ENCODE data around the gene INPP5F.

INPP5F gene, protein sequence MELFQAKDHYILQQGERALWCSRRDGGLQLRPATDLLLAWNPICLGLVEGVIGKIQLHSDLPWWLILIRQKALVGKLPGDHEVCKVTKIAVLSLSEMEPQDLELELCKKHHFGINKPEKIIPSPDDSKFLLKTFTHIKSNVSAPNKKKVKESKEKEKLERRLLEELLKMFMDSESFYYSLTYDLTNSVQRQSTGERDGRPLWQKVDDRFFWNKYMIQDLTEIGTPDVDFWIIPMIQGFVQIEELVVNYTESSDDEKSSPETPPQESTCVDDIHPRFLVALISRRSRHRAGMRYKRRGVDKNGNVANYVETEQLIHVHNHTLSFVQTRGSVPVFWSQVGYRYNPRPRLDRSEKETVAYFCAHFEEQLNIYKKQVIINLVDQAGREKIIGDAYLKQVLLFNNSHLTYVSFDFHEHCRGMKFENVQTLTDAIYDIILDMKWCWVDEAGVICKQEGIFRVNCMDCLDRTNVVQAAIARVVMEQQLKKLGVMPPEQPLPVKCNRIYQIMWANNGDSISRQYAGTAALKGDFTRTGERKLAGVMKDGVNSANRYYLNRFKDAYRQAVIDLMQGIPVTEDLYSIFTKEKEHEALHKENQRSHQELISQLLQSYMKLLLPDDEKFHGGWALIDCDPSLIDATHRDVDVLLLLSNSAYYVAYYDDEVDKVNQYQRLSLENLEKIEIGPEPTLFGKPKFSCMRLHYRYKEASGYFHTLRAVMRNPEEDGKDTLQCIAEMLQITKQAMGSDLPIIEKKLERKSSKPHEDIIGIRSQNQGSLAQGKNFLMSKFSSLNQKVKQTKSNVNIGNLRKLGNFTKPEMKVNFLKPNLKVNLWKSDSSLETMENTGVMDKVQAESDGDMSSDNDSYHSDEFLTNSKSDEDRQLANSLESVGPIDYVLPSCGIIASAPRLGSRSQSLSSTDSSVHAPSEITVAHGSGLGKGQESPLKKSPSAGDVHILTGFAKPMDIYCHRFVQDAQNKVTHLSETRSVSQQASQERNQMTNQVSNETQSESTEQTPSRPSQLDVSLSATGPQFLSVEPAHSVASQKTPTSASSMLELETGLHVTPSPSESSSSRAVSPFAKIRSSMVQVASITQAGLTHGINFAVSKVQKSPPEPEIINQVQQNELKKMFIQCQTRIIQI

DNA sequence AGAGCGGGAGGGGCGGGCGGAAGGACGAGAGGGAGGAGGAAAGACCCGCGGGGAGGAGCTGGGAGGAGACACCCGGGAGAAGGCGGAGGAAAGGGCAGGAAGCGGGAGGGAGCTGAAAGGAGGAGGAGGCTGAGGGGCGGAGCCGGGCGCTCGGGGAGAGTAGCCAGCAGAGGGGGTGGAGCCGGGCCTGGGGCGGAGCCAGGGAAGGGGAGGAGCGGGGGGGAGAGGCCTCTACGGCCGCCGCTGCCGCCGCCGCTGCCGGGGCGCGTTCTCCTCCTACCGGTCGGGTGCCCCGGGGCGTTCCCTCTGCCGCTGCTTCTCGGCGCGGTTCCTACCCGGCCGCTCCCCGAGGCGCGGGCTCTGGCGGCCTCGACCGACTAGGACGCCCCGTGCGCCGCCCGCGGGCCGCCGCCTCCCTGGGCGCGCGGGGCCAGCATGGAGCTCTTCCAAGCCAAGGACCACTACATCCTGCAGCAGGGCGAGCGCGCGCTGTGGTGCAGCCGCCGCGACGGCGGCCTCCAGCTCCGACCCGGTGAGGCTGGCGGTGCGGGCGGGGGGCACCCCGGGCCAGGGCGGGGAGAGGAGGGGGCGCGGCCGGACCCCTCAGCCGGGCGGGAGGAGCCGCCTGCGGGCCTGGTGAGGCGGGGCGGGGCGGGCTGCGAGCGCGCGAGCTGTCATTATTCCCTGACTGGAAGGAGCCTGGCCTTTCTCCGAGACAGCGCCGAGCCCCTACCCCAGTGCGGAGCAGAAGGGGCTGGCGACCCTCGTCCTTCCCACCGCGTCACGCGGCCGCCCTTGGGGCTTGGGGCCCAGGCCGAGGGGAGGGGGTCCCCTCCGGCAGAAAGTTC is at the start of gene INPP5F:
TSS of gene INPP5F (plus strand) at position 223 of the 848 bp plus-strand sequence. CDS start at position 436, 213 bp downstream.
- H3K4me3 ChIP-seq (ENCODE audit: low read depth, low read length), result peak within 1 kb of the TSS; percentile 69
- TF ChIP-seq, protein P1, sequence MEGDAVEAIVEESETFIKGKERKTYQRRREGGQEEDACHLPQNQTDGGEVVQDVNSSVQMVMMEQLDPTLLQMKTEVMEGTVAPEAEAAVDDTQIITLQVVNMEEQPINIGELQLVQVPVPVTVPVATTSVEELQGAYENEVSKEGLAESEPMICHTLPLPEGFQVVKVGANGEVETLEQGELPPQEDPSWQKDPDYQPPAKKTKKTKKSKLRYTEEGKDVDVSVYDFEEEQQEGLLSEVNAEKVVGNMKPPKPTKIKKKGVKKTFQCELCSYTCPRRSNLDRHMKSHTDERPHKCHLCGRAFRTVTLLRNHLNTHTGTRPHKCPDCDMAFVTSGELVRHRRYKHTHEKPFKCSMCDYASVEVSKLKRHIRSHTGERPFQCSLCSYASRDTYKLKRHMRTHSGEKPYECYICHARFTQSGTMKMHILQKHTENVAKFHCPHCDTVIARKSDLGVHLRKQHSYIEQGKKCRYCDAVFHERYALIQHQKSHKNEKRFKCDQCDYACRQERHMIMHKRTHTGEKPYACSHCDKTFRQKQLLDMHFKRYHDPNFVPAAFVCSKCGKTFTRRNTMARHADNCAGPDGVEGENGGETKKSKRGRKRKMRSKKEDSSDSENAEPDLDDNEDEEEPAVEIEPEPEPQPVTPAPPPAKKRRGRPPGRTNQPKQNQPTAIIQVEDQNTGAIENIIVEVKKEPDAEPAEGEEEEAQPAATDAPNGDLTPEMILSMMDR (IDR thresholded peaks at IDR 0.05; ENCODE audit: insufficient read depth, low read length, missing control alignments), result peak; percentile 36
- DNase-seq (ENCODE audit: low read depth, low spot score), result peak; percentile 73
- ChIA-PET POLR2A (interaction anchor here (0.9 to 1.9 kb wide), 10 partner anchors 8 to 147 kb away, joined by 3 to 9 read pairs (median 4); partner anchors contain the start of genes BAG3 and MCMBP), CTCF (interaction anchor here (1.0 to 4.2 kb wide), 14 partner anchors 9 to 135 kb away, joined by 3 to 28 read pairs (median 4); no protein-coding TSS in a partner anchor)

DNA sequence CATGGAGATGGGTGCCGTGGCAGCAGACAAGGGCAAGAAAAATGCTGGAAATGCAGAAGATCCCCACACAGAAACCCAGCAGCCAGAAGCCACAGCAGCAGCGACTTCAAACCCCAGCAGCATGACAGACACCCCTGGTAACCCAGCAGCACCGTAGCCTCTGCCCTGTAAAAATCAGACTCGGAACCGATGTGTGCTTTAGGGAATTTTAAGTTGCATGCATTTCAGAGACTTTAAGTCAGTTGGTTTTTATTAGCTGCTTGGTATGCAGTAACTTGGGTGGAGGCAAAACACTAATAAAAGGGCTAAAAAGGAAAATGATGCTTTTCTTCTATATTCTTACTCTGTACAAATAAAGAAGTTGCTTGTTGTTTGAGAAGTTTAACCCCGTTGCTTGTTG is 48.7 kb upstream of the INPP5F start:
- DNase-seq (ENCODE audit: low read depth, low spot score), result no peak
- ChIA-PET POLR2A (no interaction called here), CTCF (interaction anchor here (2.3 kb wide), 1 partner anchor 9 kb away, joined by 8 read pairs; no protein-coding TSS in a partner anchor)
- TF ChIP-seq, protein P1 (IDR thresholded peaks at IDR 0.05; ENCODE audit: insufficient read depth, low read length, missing control alignments), result no peak
- H3K4me3 ChIP-seq (ENCODE audit: low read depth, low read length), result no peak overlapping the region

DNA sequence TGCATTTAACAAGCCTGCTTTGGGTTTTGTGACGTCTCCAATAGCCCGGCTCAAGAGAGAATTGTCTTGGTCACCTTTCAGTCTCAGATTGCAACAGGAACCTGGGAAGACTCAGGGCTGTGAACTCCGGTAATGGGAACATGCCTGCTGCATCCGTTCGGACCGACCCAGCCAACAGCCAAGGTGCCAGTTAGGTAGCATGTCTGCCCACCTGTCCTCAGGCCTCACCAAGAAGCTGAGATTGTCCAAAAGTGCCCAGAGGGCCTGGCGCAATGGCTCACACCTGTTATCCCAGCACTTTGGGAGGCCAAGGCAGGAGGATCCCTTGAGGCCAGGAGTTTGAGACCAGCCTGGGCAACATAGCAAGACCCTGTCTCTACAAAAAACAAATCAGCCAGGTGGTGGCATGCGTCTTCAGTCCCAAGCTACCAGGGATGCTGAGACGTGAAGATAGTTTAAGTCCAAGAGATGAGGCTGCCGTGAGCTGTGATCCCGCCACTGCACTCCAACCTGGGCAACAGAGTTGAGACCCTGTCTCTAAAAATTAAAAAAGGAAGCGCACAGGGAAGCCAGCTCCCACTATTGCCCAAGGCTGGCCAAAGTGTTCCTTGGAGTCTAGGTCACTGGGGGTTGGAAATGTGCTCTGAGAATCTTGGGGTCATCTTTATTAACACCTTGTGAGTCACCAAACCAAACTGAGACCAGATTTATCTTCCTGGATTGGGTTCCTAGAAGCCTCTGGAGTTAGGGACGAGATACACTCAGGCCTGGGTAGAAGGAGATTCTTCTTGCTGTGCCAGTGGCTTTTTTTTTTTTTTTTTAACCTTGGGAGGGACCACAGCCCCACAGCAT is 47.7 kb upstream of the INPP5F start:
- DNase-seq (ENCODE audit: low read depth, low spot score), result no peak
- no peak overlapping the region for H3K4me3 ChIP-seq (ENCODE audit: low read depth, low read length)
- CTCF ChIA-PET, result interaction anchor here (1.3 kb wide), 2 partner anchors 9 to 181 kb away, joined by 4 read pairs; no protein-coding TSS in a partner anchor
- TF ChIP-seq, protein P1 (IDR thresholded peaks at IDR 0.05; ENCODE audit: insufficient read depth, low read length, missing control alignments), result no peak
- POLR2A ChIA-PET, result interaction anchor here (0.5 to 1.2 kb wide), 3 partner anchors 8 to 27 kb away, joined by 3 to 4 read pairs (median 4); partner anchors contain the start of gene BAG3

- CTCF ChIA-PET, result interaction anchor here (0.9 to 9.2 kb wide), 7 partner anchors 8 to 181 kb away, joined by 3 to 122 read pairs (median 4); partner anchors contain the start of gene INPP5F
- H3K4me3 ChIP-seq (ENCODE audit: low read depth, low read length), result no peak overlapping the region
- POLR2A ChIA-PET, result interaction anchor here (0.7 to 1.1 kb wide), 3 partner anchors 9 to 28 kb away, joined by 3 to 6 read pairs (median 4); partner anchors contain the start of gene BAG3
- DNase-seq (ENCODE audit: low read depth, low spot score), result no peak
- TF ChIP-seq, protein P1 (IDR thresholded peaks at IDR 0.05; ENCODE audit: insufficient read depth, low read length, missing control alignments), result no peak
These were observed 46.4 kb upstream of the INPP5F start for GRCh38 chr10:119679480-119679829.
